ENCODE measurements around the gene POTEJ. TPM values are rescaled to one million over a fixed set of nuclear protein-coding genes. Genes with fewer than 3 reads are reported as not detected.
"Not testable (repeated sequence)": the region's sequence is repeated elsewhere in the genome, so short reads cannot be mapped to it uniquely, and the experiment has no call there.

The POTEJ gene
- total RNA-seq (ENCODE audit: low replicate concordance): not detected in 2 replicates
- long read RNA-seq: 0 reads

DNA sequence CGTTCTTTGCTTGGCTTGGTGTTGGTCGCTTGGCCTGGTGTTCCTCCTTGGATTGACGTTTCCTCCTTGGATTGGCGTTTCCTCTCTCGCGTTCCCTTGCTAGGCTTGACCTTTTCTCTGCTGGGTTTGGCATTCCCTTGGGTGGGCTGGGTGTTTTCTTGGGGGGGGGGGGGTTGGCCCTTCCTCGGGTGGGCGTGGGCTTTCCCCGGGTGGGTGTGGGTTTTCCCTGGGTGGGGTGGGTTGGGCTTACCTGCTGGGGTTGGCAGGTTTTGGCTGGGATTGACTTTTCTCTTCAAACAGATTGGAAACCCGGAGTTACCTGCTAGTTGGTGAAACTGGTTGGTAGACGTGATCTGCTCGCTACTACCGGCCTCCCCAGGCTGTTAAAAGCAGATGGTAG is at the start of gene POTEJ:
POTEJ (plus strand) TSS at position 301 of the 400 bp plus-strand sequence; CDS start at position 394, 93 bp downstream.
- H3K27me3 Mint-ChIP-seq; H3K4me3 Mint-ChIP-seq; DNase-seq (ENCODE audit: extremely low spot score, unreplicated experiment); H3K36me3 Mint-ChIP-seq; H3K27ac Mint-ChIP-seq; H3K4me1 Mint-ChIP-seq (ENCODE audit: unreplicated experiment); H3K9me3 Mint-ChIP-seq: not testable (repeated sequence)

DNA sequence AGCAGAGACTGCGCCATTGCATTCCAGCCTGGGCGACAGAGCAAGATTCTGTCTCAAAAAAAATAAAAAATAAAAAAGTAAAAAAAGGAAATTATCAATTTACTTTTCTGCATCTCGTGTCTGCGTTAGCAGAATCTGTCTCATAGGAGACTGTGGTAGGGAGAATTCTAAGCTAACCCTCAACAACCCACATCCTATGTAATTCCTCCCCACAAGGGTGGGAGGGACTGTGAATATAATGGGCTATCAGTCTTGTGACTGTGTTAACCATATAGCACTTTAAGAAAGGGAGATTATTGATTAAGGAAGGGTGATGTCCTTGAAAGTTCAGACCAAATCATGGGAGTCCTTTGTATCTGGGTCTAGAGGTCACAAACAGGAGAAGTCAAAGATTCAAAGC is 45.1 kb upstream of the POTEJ start:
- not testable (repeated sequence) for H3K27ac Mint-ChIP-seq; DNase-seq (ENCODE audit: extremely low spot score, unreplicated experiment); H3K27me3 Mint-ChIP-seq; H3K4me3 Mint-ChIP-seq; H3K36me3 Mint-ChIP-seq; H3K4me1 Mint-ChIP-seq (ENCODE audit: unreplicated experiment); H3K9me3 Mint-ChIP-seq

GRCh38 chr2:130571929-130572328 is 39.3 kb upstream of the POTEJ start:
- not testable (repeated sequence) for H3K27ac Mint-ChIP-seq; H3K36me3 Mint-ChIP-seq; H3K27me3 Mint-ChIP-seq; H3K4me3 Mint-ChIP-seq; DNase-seq (ENCODE audit: extremely low spot score, unreplicated experiment); H3K9me3 Mint-ChIP-seq; H3K4me1 Mint-ChIP-seq (ENCODE audit: unreplicated experiment)

GRCh38 chr2:130574230-130574629 is 37.0 kb upstream of the POTEJ start:
- not testable (repeated sequence) for H3K27ac Mint-ChIP-seq; H3K4me1 Mint-ChIP-seq (ENCODE audit: unreplicated experiment); H3K27me3 Mint-ChIP-seq; H3K4me3 Mint-ChIP-seq; H3K36me3 Mint-ChIP-seq; H3K9me3 Mint-ChIP-seq
- peak; percentile 31 for DNase-seq (ENCODE audit: extremely low spot score, unreplicated experiment)

- H3K9me3 Mint-ChIP-seq; H3K27ac Mint-ChIP-seq; H3K4me3 Mint-ChIP-seq; H3K27me3 Mint-ChIP-seq; DNase-seq (ENCODE audit: extremely low spot score, unreplicated experiment); H3K36me3 Mint-ChIP-seq; H3K4me1 Mint-ChIP-seq (ENCODE audit: unreplicated experiment): not testable (repeated sequence)
These were observed 34.9 kb upstream of the POTEJ start for GRCh38 chr2:130576209-130576784.

GRCh38 chr2:130577559-130577958 is 33.7 kb upstream of the POTEJ start:
- H3K4me3 Mint-ChIP-seq; H3K9me3 Mint-ChIP-seq; H3K27me3 Mint-ChIP-seq; H3K36me3 Mint-ChIP-seq; H3K27ac Mint-ChIP-seq; DNase-seq (ENCODE audit: extremely low spot score, unreplicated experiment); H3K4me1 Mint-ChIP-seq (ENCODE audit: unreplicated experiment): not testable (repeated sequence)

DNA sequence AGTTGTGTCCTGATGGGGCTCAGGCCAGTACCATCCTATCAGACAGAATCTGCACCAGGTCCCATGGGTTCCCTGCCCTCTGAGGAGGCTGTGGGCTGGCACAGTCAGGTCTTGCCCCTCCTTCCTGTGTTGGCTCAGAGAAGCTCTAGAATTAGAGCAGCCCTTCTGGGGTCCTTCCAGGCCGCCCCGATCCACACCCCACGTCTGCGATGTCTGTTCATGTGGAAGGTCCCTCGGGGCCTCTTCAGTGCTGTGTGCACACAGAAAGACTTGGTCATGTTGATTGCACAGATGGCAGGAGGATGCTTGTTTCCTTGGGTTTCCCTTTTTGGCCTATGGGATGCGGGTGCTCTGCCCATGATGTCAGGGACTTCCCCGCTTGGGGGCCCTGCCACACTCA is 32.1 kb upstream of the POTEJ start:
- H3K27ac Mint-ChIP-seq; H3K9me3 Mint-ChIP-seq; H3K27me3 Mint-ChIP-seq; H3K4me1 Mint-ChIP-seq (ENCODE audit: unreplicated experiment); H3K4me3 Mint-ChIP-seq; H3K36me3 Mint-ChIP-seq: not testable (repeated sequence)
- peak; percentile 51 for DNase-seq (ENCODE audit: extremely low spot score, unreplicated experiment)

- H3K27ac Mint-ChIP-seq; H3K27me3 Mint-ChIP-seq; H3K4me1 Mint-ChIP-seq (ENCODE audit: unreplicated experiment); H3K4me3 Mint-ChIP-seq; H3K9me3 Mint-ChIP-seq; H3K36me3 Mint-ChIP-seq: not testable (repeated sequence)
- DNase-seq (ENCODE audit: extremely low spot score, unreplicated experiment): peak; percentile 45
These were observed 29.7 kb upstream of the POTEJ start for GRCh38 chr2:130581491-130581890.

DNA sequence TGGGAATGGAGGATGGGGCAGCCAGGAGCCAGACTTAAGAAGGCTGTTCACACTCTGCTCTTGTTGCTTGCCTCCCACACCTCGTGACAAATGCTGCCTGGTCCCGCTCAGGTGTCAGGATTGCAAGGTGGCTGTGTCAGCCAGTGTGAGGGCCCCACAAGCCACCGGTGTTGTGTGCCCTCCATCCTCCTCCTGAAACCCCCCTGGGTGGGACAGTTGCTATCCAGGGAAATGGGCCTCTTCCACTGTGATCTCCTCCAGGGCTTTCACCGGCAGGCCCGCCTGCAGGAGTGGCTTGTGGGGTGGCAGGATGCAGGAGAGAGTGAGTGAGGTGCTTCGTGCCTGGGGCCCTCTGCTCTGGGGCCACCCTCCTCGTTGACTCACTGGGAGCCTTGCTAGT is 28.3 kb upstream of the POTEJ start:
- H3K4me1 Mint-ChIP-seq (ENCODE audit: unreplicated experiment); H3K4me3 Mint-ChIP-seq; H3K9me3 Mint-ChIP-seq; H3K27me3 Mint-ChIP-seq; H3K27ac Mint-ChIP-seq; H3K36me3 Mint-ChIP-seq: not testable (repeated sequence)
- DNase-seq (ENCODE audit: extremely low spot score, unreplicated experiment): peak; percentile 20

DNA sequence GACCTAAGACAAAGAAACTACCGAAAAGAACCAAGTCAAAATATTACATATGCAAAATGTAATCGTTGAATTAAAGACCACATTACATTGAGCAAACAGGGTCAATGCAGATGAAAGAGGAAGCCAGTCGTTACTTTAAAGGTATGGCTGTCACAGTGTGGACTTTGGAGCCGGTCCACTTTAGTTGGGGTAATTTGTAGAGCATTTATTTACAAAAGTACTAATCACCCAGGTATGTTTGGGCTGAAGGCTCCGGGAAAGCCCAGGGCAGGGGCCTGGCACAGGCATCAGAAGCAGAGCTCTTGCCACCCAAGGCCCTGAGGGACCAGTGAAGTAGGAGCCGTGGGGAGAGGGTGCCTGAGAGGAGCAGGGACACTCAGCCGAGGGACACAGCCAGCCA is 27.7 kb upstream of the POTEJ start:
- H3K9me3 Mint-ChIP-seq; H3K4me3 Mint-ChIP-seq; H3K36me3 Mint-ChIP-seq; H3K27ac Mint-ChIP-seq; H3K27me3 Mint-ChIP-seq; H3K4me1 Mint-ChIP-seq (ENCODE audit: unreplicated experiment); DNase-seq (ENCODE audit: extremely low spot score, unreplicated experiment): not testable (repeated sequence)

DNA sequence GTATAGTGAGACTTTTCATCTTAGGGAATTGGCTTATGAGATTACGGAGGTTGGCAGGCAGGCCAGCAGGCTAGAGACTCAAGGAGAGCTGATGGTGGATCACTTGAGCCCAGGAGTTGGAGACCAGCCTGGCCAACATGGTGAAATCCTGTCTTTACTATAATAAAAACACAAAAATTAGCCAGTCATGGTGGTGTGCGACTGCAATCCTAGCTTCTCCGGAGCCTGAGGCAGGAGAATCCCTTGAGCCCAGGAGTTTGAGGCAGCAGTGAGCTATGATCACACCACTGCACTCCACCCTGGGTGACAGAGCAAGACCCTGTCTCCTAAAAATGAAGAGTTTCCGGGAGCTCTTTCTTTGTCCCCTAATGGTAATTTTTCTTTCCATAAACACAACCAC is 26.5 kb upstream of the POTEJ start:
- DNase-seq (ENCODE audit: extremely low spot score, unreplicated experiment): peak; percentile 7
- H3K36me3 Mint-ChIP-seq; H3K27ac Mint-ChIP-seq; H3K27me3 Mint-ChIP-seq; H3K4me3 Mint-ChIP-seq; H3K4me1 Mint-ChIP-seq (ENCODE audit: unreplicated experiment); H3K9me3 Mint-ChIP-seq: not testable (repeated sequence)

GRCh38 chr2:130588688-130589458 is 22.4 kb upstream of the POTEJ start:
- not testable (repeated sequence) for H3K4me3 Mint-ChIP-seq; H3K4me1 Mint-ChIP-seq (ENCODE audit: unreplicated experiment); H3K27me3 Mint-ChIP-seq; H3K36me3 Mint-ChIP-seq; H3K9me3 Mint-ChIP-seq; H3K27ac Mint-ChIP-seq
- DNase-seq (ENCODE audit: extremely low spot score, unreplicated experiment): peak; percentile 15

GRCh38 chr2:130590170-130590841 is 20.9 kb upstream of the POTEJ start:
- DNase-seq (ENCODE audit: extremely low spot score, unreplicated experiment); H3K9me3 Mint-ChIP-seq; H3K27ac Mint-ChIP-seq; H3K36me3 Mint-ChIP-seq; H3K4me3 Mint-ChIP-seq; H3K4me1 Mint-ChIP-seq (ENCODE audit: unreplicated experiment); H3K27me3 Mint-ChIP-seq: not testable (repeated sequence)

GRCh38 chr2:130590842-130591359 is 20.3 kb upstream of the POTEJ start:
- not testable (repeated sequence) for H3K4me3 Mint-ChIP-seq; H3K4me1 Mint-ChIP-seq (ENCODE audit: unreplicated experiment)

More at GRCh38 chr2:130590842-130591359, 20.3 kb upstream of the POTEJ start:
- not testable (repeated sequence) for H3K36me3 Mint-ChIP-seq; H3K9me3 Mint-ChIP-seq; H3K27me3 Mint-ChIP-seq; DNase-seq (ENCODE audit: extremely low spot score, unreplicated experiment); H3K27ac Mint-ChIP-seq
